HEK293T (cell line): ENCODE measurements around the gene BCAM.

Source experiments
- FOXM1 ChIP-seq: fragments of 450-650 bp; IDR thresholded peaks from 2 replicates; pipeline ENCODE4 v1.6.1; 2017; ENCODE audit warnings: mild to moderate bottlenecking, borderline replicate concordance
- HDGF ChIP-seq: fragments of 450-650 bp; IDR thresholded peaks from 2 replicates; pipeline ENCODE4 v1.6.1; 2017; ENCODE audit warnings: antibody characterized with exemption, borderline replicate concordance
- PKNOX1 ChIP-seq: fragments of 450-650 bp; IDR thresholded peaks from 2 replicates; pipeline ENCODE4 v1.6.1; 2016
- TARDBP ChIP-seq: fragments of 450-650 bp; IDR thresholded peaks from 2 replicates; pipeline ENCODE4 v1.6.1; 2016

GRCh38 chr19:44812142-44812718, 3.3 kb downstream of the BCAM start:
- TF ChIP-seq FOXM1 (no peak), HDGF (no peak), PKNOX1 (no peak), TARDBP (no peak)
